ENCODE data around the gene TMEM74B. TPM values are rescaled to one million over a fixed set of nuclear protein-coding genes. Genes with fewer than 3 reads are reported as not detected.

TMEM74B gene
- total and polyA plus RNA-seq, 2 of the 8 experiments (the other 6 are each of a cell fraction or from before 2014, with no cell fraction given) = 4.0 to 6.4 TPM

DNA sequence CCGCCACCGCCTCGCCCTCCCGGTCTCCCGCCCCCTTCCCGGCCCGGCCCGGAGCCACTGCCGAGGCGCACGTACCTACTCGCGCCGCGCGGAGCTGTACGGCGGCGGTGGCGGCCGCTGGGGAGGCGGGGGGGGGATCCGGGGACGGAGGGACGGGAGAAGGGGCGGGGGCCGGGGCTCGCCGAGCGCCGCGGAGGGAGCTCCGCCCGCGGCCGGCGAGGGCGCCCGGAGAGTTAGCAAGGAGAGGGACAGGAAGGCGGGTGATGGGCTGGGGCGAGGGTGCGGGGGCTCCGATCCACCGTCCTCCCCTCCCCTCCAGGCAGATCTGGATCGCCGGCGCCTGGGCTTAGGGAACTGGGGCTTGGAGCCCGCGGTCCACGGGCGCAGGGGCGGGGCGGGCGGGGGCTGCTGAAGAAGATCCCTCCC is 548 bp upstream of the TMEM74B start:
- DNase-seq (ENCODE audit: low read depth in 1 of 2, low spot score in 2 of 2) (no peak), FAIRE-seq (no peak)
- no peak overlapping the region for H3K18ac ChIP-seq (ENCODE audit: extremely low read depth, low read length)
- H3K4me3 ChIP-seq (ENCODE audit: extremely low read depth in 1 of 4, insufficient read depth in 2 of 4, low read depth in 3 of 4, low read length in 4 of 4) = peak overlapping the region; percentile 41 to 72 (median 44); a peak in 7 of 8 replicates
- no peak overlapping the region for H3K27ac ChIP-seq (ENCODE audit: low read depth, low read length)
- H3K27me3 ChIP-seq (replicated peaks in 1 of 4; ENCODE audit: control insufficient read depth in 3 of 4, extremely low read depth in 1 of 4, insufficient read depth in 3 of 4, low read length in 3 of 4) = peaks cover 8 to 38% (median 26%) of the 10 kb centered on the region in 4 experiments
- H4K91ac ChIP-seq (replicated peaks; ENCODE audit: insufficient read length, low read length) = no peak overlapping the region
- no peak overlapping the region for H2BK20ac ChIP-seq (ENCODE audit: low read length)
- 0 out of 2 replicates have a peak, but pooled peaks cover 2% of the 10 kb centered on the region for H3K79me1 ChIP-seq (ENCODE audit: low read depth, low read length)
- no peaks in the 10 kb centered on the region; a peak in 1 of 8 replicates for H3K36me3 ChIP-seq (ENCODE audit: control insufficient read depth in 2 of 4, insufficient read depth in 4 of 4, low read length in 3 of 4)
- CTCF ChIA-PET (ENCODE audit: partially characterized antibody) = interaction anchor here (1.2 to 5.0 kb wide), 6 partner anchors 9 to 202 kb away, joined by 3 to 34 read pairs (median 17); no protein-coding TSS in a partner anchor
- H3K79me2 ChIP-seq (ENCODE audit: control insufficient read depth in 1 of 2, insufficient read depth in 2 of 2, low read length in 2 of 2) = no peaks in the 10 kb centered on the region
- no CpG with 5 or more reads among the region's 54 CpGs for WGBS, 2 experiments (ENCODE audit: extremely low coverage in 1 of 2, insufficient coverage in 1 of 2, insufficient read length in 1 of 2, insufficient replicate concordance in 2 of 2, low coverage in 1 of 2, low lambda C conversion rate in 2 of 2, missing lambda C conversion rate in 1 of 2)
- H3K23me2 ChIP-seq (ENCODE audit: low read depth, low read length) = peaks cover 11% of the 10 kb centered on the region; the same call in 1 of the 2 replicates
- H4K20me1 ChIP-seq (replicated peaks in 1 of 2; ENCODE audit: control insufficient read depth in 1 of 2, insufficient read depth in 2 of 2, low read length in 2 of 2) = peaks cover 0 to 5% of the 10 kb centered on the region in 2 experiments
- H3K56ac ChIP-seq (replicated peaks; ENCODE audit: insufficient read length, low read depth, low read length) = no peak overlapping the region
- TF ChIP-seq SIN3A (conservative IDR thresholded peaks at IDR 0.05 in 1 of 2, IDR thresholded peaks at IDR 0.05 in 1 of 2; ENCODE audit: low read depth in 1 of 2, low read length in 2 of 2) (0 out of 4 replicates have a peak, but pooled peaks of 1 of the 2 experiments have one; percentile 3), POLR2AphosphoS5 (IDR thresholded peaks at IDR 0.05; ENCODE audit: low read depth, low read length) (no peak), KDM4A (IDR thresholded peaks at IDR 0.05; ENCODE audit: low read depth, low read length, severe bottlenecking) (peak; percentile 35), JUN (IDR thresholded peaks at IDR 0.05; ENCODE audit: low read depth, low read length) (no peak)
- H3K4ac ChIP-seq (replicated peaks; ENCODE audit: insufficient read length, low read depth, low read length) = no peak overlapping the region
- no peak overlapping the region for H2BK12ac ChIP-seq (ENCODE audit: low read depth, low read length)
- no peak overlapping the region for H3K23ac ChIP-seq (ENCODE audit: insufficient read length)
- no peak overlapping the region for H3K14ac ChIP-seq (ENCODE audit: insufficient read length)
- no peak overlapping the region for H4K8ac ChIP-seq (ENCODE audit: extremely low read depth, insufficient read depth, low read length)
- no peak overlapping the region for H2AK5ac ChIP-seq (ENCODE audit: low read depth, low read length)
- H2BK15ac ChIP-seq (ENCODE audit: low read length) = no peak overlapping the region
- H3K9me3 ChIP-seq (ENCODE audit: insufficient read depth in 2 of 2, low read depth in 1 of 2, low read length in 1 of 2) = no peaks in the 10 kb centered on the region
- no peak overlapping the region for H2BK5ac ChIP-seq (ENCODE audit: low read depth, low read length)
- H4K5ac ChIP-seq (ENCODE audit: insufficient read length, low read depth, low read length) = no peak overlapping the region
- H2AFZ ChIP-seq (ENCODE audit: low read length) = no peak overlapping the region
- peak overlapping the region; percentile 62 to 97 for H3K4me2 ChIP-seq (ENCODE audit: insufficient read depth in 1 of 2, low read depth in 2 of 2, low read length in 2 of 2)
- POLR2A ChIA-PET (ENCODE audit: partially characterized antibody) = no interaction called here
- no peak overlapping the region for H2BK120ac ChIP-seq (replicated peaks; ENCODE audit: low read depth, low read length)
- peaks cover 0 to 14% (median 8%) of the 10 kb centered on the region in 4 experiments; a peak in 5 of 7 replicates for H3K4me1 ChIP-seq (replicated peaks in 1 of 4; ENCODE audit: control insufficient read depth in 3 of 4, insufficient read depth in 4 of 4, low read length in 3 of 4)
- H3K9ac ChIP-seq (replicated peaks in 1 of 4; ENCODE audit: extremely low read depth in 1 of 4, low read depth in 3 of 4, low read length in 3 of 4) = peak overlapping the region in 1 of 4 experiments; percentile 73; a peak in 1 of 7 replicates
